NB4 (cell line): ENCODE measurements around the gene NFIB.

Experiments used
- MYC ChIP-seq: IDR thresholded peaks from 2 replicates; pipeline ENCODE4 v1.6.1; 2011; ENCODE audit warnings: low read depth, low read length
- POLR2A ChIP-seq: IDR thresholded peaks from 2 replicates; pipeline ENCODE4 v1.6.1; 2011; ENCODE audit warnings: mild to moderate bottlenecking; ENCODE audit not compliant: insufficient read length; ENCODE audit errors: extremely low read depth
- TF ChIP-seq, protein P1 (sequence below): IDR thresholded peaks from one replicate; pipeline ENCODE4 v1.5.1; 2012; ENCODE audit warnings: low read depth, low read length
- TF ChIP-seq, protein P2 (sequence below): IDR thresholded peaks from 2 replicates; pipeline ENCODE4 v1.6.1; 2011; ENCODE audit warnings: low read depth, low read length

DNA sequence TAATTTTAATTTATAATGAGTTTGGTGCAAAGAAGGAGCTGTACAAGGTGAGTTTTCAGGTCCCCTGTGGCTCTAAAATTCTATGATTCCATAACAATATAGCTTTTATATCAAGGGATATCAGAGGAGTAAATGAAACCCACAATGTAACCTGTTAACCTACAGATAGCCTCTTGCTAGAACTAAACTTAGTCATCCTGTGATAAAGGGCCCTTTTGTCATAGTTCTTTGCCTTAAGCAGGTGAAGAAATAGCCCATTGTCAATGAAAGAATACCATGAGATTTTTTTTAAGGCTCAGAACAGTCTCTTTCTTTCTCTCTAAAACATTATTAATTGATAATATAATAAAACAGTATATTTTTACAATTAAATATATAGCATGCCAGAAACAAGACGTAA lies 127.8 kb downstream of the NFIB start:
- TF ChIP-seq, protein P1, sequence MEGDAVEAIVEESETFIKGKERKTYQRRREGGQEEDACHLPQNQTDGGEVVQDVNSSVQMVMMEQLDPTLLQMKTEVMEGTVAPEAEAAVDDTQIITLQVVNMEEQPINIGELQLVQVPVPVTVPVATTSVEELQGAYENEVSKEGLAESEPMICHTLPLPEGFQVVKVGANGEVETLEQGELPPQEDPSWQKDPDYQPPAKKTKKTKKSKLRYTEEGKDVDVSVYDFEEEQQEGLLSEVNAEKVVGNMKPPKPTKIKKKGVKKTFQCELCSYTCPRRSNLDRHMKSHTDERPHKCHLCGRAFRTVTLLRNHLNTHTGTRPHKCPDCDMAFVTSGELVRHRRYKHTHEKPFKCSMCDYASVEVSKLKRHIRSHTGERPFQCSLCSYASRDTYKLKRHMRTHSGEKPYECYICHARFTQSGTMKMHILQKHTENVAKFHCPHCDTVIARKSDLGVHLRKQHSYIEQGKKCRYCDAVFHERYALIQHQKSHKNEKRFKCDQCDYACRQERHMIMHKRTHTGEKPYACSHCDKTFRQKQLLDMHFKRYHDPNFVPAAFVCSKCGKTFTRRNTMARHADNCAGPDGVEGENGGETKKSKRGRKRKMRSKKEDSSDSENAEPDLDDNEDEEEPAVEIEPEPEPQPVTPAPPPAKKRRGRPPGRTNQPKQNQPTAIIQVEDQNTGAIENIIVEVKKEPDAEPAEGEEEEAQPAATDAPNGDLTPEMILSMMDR, result no peak
- TF ChIP-seq, protein P2, sequence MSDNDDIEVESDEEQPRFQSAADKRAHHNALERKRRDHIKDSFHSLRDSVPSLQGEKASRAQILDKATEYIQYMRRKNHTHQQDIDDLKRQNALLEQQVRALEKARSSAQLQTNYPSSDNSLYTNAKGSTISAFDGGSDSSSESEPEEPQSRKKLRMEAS, result no peak
- TF ChIP-seq MYC (no peak), POLR2A (no peak)
